ENCODE results near the gene A2M. TPM values are rescaled to one million over a fixed set of nuclear protein-coding genes. Genes with fewer than 3 reads are reported as not detected.

The A2M gene
- total and polyA plus RNA-seq, 2 of the 13 experiments (the other 11 are each of a cell fraction or from before 2014, with no cell fraction given): 2,807 to 6,551 TPM

DNA sequence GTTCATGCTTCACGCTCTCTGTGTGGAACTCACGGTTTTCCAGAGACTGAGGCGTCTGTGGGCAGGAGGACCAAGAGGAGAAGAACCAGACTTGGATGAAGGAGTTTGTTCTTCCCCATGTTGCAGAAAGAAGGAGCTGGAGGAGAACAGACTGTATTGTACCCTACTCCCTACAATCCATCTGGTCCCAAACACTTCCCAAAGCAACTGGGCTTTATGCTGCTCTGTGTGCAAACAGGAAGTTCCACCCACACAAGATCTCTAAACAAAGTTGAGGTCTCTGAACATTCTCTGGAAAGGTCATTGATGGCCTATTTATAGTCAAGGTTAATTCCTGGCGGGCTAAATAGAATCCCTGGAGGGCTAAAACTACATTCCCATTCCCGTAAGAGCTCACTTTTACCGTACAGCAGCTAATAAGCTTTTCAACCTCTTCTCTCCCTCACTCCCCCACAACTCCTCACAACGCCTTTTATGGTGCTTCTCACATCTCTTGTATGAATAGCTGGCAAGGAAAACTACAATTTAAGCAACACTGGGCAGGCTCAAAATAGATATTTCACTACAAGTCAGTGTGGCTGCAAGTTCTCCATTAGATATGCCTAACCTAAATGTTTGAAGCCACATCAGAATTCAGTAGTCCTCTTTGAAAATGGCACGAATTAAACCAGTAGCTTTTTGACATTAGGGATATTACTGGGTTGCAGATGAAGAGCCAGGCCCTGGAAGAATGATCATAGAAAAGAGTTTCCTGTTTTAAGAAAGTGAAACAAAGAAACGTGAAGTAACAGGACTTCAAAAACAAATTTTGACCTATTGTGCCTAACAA lies at the start of gene A2M (continued):
- TF ChIP-seq ARID2 (CRISPR knock-in tag; IDR thresholded peaks at IDR 0.05; ENCODE audit: borderline replicate concordance) (peak; percentile 90; the same call in 1 of the 2 replicates), HMG20B (CRISPR knock-in tag; conservative IDR thresholded peaks at IDR 0.05) (peak; percentile 65), TSC22D2 (CRISPR knock-in tag; IDR thresholded peaks at IDR 0.05; ENCODE audit: borderline replicate concordance) (peak; percentile 92; the same call in 1 of the 2 replicates), ETV5 (CRISPR knock-in tag; IDR thresholded peaks at IDR 0.05; ENCODE audit: borderline replicate concordance) (peak; percentile 98), ZNF292 (CRISPR knock-in tag; IDR thresholded peaks at IDR 0.05; ENCODE audit: borderline replicate concordance, low read depth) (no peak), SOX6 (IDR thresholded peaks at IDR 0.05) (no peak), SOX6 (CRISPR knock-in tag; IDR thresholded peaks at IDR 0.05) (peak; percentile 95), YEATS4 (CRISPR knock-in tag; IDR thresholded peaks at IDR 0.05; ENCODE audit: borderline replicate concordance) (peak; percentile 40; the same call in 1 of the 2 replicates), MBNL3 (CRISPR knock-in tag; conservative IDR thresholded peaks at IDR 0.05) (no peak), XBP1 (CRISPR knock-in tag; IDR thresholded peaks at IDR 0.05) (peak; percentile 89; the same call in 1 of the 2 replicates), ZNF672 (CRISPR knock-in tag; IDR thresholded peaks at IDR 0.05) (no peak)
- TF ChIP-seq, protein P1, sequence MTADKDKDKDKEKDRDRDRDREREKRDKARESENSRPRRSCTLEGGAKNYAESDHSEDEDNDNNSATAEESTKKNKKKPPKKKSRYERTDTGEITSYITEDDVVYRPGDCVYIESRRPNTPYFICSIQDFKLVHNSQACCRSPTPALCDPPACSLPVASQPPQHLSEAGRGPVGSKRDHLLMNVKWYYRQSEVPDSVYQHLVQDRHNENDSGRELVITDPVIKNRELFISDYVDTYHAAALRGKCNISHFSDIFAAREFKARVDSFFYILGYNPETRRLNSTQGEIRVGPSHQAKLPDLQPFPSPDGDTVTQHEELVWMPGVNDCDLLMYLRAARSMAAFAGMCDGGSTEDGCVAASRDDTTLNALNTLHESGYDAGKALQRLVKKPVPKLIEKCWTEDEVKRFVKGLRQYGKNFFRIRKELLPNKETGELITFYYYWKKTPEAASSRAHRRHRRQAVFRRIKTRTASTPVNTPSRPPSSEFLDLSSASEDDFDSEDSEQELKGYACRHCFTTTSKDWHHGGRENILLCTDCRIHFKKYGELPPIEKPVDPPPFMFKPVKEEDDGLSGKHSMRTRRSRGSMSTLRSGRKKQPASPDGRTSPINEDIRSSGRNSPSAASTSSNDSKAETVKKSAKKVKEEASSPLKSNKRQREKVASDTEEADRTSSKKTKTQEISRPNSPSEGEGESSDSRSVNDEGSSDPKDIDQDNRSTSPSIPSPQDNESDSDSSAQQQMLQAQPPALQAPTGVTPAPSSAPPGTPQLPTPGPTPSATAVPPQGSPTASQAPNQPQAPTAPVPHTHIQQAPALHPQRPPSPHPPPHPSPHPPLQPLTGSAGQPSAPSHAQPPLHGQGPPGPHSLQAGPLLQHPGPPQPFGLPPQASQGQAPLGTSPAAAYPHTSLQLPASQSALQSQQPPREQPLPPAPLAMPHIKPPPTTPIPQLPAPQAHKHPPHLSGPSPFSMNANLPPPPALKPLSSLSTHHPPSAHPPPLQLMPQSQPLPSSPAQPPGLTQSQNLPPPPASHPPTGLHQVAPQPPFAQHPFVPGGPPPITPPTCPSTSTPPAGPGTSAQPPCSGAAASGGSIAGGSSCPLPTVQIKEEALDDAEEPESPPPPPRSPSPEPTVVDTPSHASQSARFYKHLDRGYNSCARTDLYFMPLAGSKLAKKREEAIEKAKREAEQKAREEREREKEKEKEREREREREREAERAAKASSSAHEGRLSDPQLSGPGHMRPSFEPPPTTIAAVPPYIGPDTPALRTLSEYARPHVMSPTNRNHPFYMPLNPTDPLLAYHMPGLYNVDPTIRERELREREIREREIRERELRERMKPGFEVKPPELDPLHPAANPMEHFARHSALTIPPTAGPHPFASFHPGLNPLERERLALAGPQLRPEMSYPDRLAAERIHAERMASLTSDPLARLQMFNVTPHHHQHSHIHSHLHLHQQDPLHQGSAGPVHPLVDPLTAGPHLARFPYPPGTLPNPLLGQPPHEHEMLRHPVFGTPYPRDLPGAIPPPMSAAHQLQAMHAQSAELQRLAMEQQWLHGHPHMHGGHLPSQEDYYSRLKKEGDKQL (CRISPR knock-in tag; IDR thresholded peaks at IDR 0.05; ENCODE audit: low read depth): peak; percentile 75
- TF ChIP-seq, protein P2, sequence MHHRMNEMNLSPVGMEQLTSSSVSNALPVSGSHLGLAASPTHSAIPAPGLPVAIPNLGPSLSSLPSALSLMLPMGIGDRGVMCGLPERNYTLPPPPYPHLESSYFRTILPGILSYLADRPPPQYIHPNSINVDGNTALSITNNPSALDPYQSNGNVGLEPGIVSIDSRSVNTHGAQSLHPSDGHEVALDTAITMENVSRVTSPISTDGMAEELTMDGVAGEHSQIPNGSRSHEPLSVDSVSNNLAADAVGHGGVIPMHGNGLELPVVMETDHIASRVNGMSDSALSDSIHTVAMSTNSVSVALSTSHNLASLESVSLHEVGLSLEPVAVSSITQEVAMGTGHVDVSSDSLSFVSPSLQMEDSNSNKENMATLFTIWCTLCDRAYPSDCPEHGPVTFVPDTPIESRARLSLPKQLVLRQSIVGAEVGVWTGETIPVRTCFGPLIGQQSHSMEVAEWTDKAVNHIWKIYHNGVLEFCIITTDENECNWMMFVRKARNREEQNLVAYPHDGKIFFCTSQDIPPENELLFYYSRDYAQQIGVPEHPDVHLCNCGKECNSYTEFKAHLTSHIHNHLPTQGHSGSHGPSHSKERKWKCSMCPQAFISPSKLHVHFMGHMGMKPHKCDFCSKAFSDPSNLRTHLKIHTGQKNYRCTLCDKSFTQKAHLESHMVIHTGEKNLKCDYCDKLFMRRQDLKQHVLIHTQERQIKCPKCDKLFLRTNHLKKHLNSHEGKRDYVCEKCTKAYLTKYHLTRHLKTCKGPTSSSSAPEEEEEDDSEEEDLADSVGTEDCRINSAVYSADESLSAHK (CRISPR knock-in tag; IDR thresholded peaks at IDR 0.05; ENCODE audit: borderline replicate concordance): peak; percentile 46; the same call in 1 of the 2 replicates
- TF ChIP-seq, protein P3, sequence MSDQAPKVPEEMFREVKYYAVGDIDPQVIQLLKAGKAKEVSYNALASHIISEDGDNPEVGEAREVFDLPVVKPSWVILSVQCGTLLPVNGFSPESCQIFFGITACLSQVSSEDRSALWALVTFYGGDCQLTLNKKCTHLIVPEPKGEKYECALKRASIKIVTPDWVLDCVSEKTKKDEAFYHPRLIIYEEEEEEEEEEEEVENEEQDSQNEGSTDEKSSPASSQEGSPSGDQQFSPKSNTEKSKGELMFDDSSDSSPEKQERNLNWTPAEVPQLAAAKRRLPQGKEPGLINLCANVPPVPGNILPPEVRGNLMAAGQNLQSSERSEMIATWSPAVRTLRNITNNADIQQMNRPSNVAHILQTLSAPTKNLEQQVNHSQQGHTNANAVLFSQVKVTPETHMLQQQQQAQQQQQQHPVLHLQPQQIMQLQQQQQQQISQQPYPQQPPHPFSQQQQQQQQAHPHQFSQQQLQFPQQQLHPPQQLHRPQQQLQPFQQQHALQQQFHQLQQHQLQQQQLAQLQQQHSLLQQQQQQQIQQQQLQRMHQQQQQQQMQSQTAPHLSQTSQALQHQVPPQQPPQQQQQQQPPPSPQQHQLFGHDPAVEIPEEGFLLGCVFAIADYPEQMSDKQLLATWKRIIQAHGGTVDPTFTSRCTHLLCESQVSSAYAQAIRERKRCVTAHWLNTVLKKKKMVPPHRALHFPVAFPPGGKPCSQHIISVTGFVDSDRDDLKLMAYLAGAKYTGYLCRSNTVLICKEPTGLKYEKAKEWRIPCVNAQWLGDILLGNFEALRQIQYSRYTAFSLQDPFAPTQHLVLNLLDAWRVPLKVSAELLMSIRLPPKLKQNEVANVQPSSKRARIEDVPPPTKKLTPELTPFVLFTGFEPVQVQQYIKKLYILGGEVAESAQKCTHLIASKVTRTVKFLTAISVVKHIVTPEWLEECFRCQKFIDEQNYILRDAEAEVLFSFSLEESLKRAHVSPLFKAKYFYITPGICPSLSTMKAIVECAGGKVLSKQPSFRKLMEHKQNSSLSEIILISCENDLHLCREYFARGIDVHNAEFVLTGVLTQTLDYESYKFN (CRISPR knock-in tag; conservative IDR thresholded peaks at IDR 0.05): peak; percentile 82
- TF ChIP-seq, protein P4, sequence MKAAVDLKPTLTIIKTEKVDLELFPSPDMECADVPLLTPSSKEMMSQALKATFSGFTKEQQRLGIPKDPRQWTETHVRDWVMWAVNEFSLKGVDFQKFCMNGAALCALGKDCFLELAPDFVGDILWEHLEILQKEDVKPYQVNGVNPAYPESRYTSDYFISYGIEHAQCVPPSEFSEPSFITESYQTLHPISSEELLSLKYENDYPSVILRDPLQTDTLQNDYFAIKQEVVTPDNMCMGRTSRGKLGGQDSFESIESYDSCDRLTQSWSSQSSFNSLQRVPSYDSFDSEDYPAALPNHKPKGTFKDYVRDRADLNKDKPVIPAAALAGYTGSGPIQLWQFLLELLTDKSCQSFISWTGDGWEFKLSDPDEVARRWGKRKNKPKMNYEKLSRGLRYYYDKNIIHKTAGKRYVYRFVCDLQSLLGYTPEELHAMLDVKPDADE (CRISPR knock-in tag; IDR thresholded peaks at IDR 0.05): peak; percentile 94

Measured in HepG2 (cell line).